IMR-90 (cell line): ENCODE data around the gene CUBN.

Experiments
- CEBPB ChIP-seq: IDR thresholded peaks from 2 replicates; pipeline ENCODE4 v1.6.1; 2012; ENCODE audit warnings: low read depth, low read length, improper control_type of control experiment
- CHD1 ChIP-seq: IDR thresholded peaks from 2 replicates; pipeline ENCODE4 v1.6.1; 2012; ENCODE audit warnings: low read depth, low read length, improper control_type of control experiment
- MAFK ChIP-seq: IDR thresholded peaks from 2 replicates; pipeline ENCODE4 v1.6.1; 2012; ENCODE audit warnings: low read depth, low read length, improper control_type of control experiment
- MAZ ChIP-seq: IDR thresholded peaks from 2 replicates; pipeline ENCODE4 v1.6.1; 2012; ENCODE audit warnings: low read depth, mild to moderate bottlenecking, low read length, improper control_type of control experiment, moderate library complexity, borderline replicate concordance
- MXI1 ChIP-seq: IDR thresholded peaks from 2 replicates; pipeline ENCODE4 v1.6.1; 2012; ENCODE audit warnings: low read depth, mild to moderate bottlenecking, low read length, moderate library complexity, borderline replicate concordance
- NFE2L2 ChIP-seq: fragments of 150-350 bp; IDR thresholded peaks from 2 replicates; pipeline ENCODE4 v1.6.1; 2016; ENCODE audit warnings: low read depth, mild to moderate bottlenecking, low read length
- POLR2A ChIP-seq: IDR thresholded peaks from 2 replicates; pipeline ENCODE4 v1.6.1; 2012; ENCODE audit warnings: mild to moderate bottlenecking, low read depth, low read length
- RAD21 ChIP-seq: IDR thresholded peaks from 2 replicates; pipeline ENCODE4 v1.6.1; 2012; ENCODE audit warnings: low read length, improper control_type of control experiment
- RCOR1 ChIP-seq: IDR thresholded peaks from 2 replicates; pipeline ENCODE4 v1.6.1; 2012; ENCODE audit warnings: mild to moderate bottlenecking, low read length, improper control_type of control experiment; ENCODE audit not compliant: insufficient replicate concordance
- RFX5 ChIP-seq: IDR thresholded peaks from 2 replicates; pipeline ENCODE4 v1.8.0; 2012; ENCODE audit warnings: low read depth, mild to moderate bottlenecking, low read length, moderate library complexity
- TF ChIP-seq, protein P1 (sequence below): conservative IDR thresholded peaks from 2 replicates; pipeline ENCODE4 v1.5.1; 2012; ENCODE audit warnings: mild to moderate bottlenecking, low read depth, low read length, improper control_type of control experiment
- TF ChIP-seq, protein P2 (sequence below): fragments of 150-350 bp; IDR thresholded peaks from 2 replicates; pipeline ENCODE4 v1.6.1; 2017; ENCODE audit warnings: mild to moderate bottlenecking, antibody characterized with exemption, low read length, low read depth

DNA sequence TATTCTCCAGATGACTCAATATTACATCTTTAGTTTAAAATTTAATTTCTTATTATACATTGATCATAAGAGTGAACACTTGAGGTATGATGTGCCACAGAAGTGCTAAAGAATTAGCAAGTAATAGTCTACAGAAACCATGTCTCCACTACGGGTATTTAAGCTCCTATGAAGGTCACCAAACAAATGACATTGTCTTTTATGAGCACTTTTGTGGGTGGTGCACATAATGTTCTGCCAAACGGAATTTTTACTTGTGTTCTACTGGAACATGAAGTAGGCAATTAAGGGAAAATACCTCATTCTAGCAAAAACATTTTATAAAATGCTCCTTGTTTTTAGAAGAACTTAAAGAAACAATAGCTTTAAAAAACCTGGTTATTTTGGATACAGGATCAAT lies 27.4 kb upstream of the CUBN start:
- TF ChIP-seq, protein P1, sequence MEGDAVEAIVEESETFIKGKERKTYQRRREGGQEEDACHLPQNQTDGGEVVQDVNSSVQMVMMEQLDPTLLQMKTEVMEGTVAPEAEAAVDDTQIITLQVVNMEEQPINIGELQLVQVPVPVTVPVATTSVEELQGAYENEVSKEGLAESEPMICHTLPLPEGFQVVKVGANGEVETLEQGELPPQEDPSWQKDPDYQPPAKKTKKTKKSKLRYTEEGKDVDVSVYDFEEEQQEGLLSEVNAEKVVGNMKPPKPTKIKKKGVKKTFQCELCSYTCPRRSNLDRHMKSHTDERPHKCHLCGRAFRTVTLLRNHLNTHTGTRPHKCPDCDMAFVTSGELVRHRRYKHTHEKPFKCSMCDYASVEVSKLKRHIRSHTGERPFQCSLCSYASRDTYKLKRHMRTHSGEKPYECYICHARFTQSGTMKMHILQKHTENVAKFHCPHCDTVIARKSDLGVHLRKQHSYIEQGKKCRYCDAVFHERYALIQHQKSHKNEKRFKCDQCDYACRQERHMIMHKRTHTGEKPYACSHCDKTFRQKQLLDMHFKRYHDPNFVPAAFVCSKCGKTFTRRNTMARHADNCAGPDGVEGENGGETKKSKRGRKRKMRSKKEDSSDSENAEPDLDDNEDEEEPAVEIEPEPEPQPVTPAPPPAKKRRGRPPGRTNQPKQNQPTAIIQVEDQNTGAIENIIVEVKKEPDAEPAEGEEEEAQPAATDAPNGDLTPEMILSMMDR: no peak
- no peak for TF ChIP-seq NFE2L2
- no peak for TF ChIP-seq MAFK
- no peak for TF ChIP-seq RAD21
- no peak for TF ChIP-seq CEBPB
- TF ChIP-seq RFX5: no peak
- TF ChIP-seq, protein P2, sequence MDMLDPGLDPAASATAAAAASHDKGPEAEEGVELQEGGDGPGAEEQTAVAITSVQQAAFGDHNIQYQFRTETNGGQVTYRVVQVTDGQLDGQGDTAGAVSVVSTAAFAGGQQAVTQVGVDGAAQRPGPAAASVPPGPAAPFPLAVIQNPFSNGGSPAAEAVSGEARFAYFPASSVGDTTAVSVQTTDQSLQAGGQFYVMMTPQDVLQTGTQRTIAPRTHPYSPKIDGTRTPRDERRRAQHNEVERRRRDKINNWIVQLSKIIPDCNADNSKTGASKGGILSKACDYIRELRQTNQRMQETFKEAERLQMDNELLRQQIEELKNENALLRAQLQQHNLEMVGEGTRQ: no peak
- TF ChIP-seq POLR2A: no peak
- no peak for TF ChIP-seq CHD1
- TF ChIP-seq RCOR1: no peak
- TF ChIP-seq MXI1: no peak
- no peak for TF ChIP-seq MAZ
